Type B pancreatic cell (in vitro differentiated cells): ENCODE measurements around the gene PTCD1. TPM values are rescaled to one million over a fixed set of nuclear protein-coding genes. Genes with fewer than 3 reads are reported as not detected.

Experiments
- DNase-seq: peaks from one replicate; pipeline ENCODE4 v3.0.0; 2021; ENCODE audit warnings: mixed read lengths; ENCODE audit not compliant: unreplicated experiment; ENCODE audit errors: extremely low spot score
- H3K27ac Mint-ChIP-seq: 2 replicates; pipeline ENCODE4 v1.8.0; 2021; ENCODE audit warnings: mild to moderate bottlenecking, mixed read lengths
- H3K27me3 Mint-ChIP-seq: 2 replicates; pipeline ENCODE4 v1.8.0; 2021; ENCODE audit warnings: mixed read lengths
- H3K36me3 Mint-ChIP-seq: 2 replicates; pipeline ENCODE4 v1.8.0; 2021; ENCODE audit warnings: mixed read lengths
- H3K4me1 Mint-ChIP-seq: one replicate; pipeline ENCODE4 v1.8.0; 2021; ENCODE audit warnings: mixed read lengths; ENCODE audit not compliant: unreplicated experiment
- H3K4me3 Mint-ChIP-seq: 2 replicates; pipeline ENCODE4 v1.8.0; 2021; ENCODE audit warnings: mild to moderate bottlenecking, mixed read lengths
- H3K9me3 Mint-ChIP-seq: 2 replicates; pipeline ENCODE4 v1.8.0; 2021; ENCODE audit warnings: mixed read lengths
- CTCF ChIP-seq: fragments of 200-600 bp; sonication (generic); conservative IDR thresholded peaks from 2 replicates; pipeline ENCODE4 v1.5.0; 2021; ENCODE audit warnings: antibody characterized with exemption, mild to moderate bottlenecking
- total RNA-seq: library from RNA; stranded (reverse); gene quantifications from 2 replicates; pipeline ENCODE4 v1.2.1, GENCODE V29; 2021; ENCODE audit warnings: low replicate concordance

PTCD1 gene
- total RNA-seq, 1 donor from 2014 or later: 11.3 TPM

- DNase-seq: no peak
- TF ChIP-seq CTCF: no peak
- no peak overlapping the region for H3K27ac Mint-ChIP-seq
- H3K4me3 Mint-ChIP-seq: no peak overlapping the region
- H3K36me3 Mint-ChIP-seq: no peaks in the 10 kb centered on the region
- H3K27me3 Mint-ChIP-seq: no peaks in the 10 kb centered on the region
- H3K9me3 Mint-ChIP-seq: no peaks in the 10 kb centered on the region
- H3K4me1 Mint-ChIP-seq: peaks cover 5% of the 10 kb centered on the region
These were observed 54.1 kb downstream of the PTCD1 start for GRCh38 chr7:99384523-99384922.

- no peak for DNase-seq
- H3K4me3 Mint-ChIP-seq: no peak overlapping the region
- H3K27me3 Mint-ChIP-seq: no peaks in the 10 kb centered on the region
- H3K36me3 Mint-ChIP-seq: peaks cover 5% of the 10 kb centered on the region
- peaks cover 11% of the 10 kb centered on the region for H3K4me1 Mint-ChIP-seq
- H3K9me3 Mint-ChIP-seq: no peaks in the 10 kb centered on the region
- H3K27ac Mint-ChIP-seq: no peak overlapping the region
- no peak for TF ChIP-seq CTCF
These were observed 54.7 kb downstream of the PTCD1 start for GRCh38 chr7:99383791-99384370.

DNA sequence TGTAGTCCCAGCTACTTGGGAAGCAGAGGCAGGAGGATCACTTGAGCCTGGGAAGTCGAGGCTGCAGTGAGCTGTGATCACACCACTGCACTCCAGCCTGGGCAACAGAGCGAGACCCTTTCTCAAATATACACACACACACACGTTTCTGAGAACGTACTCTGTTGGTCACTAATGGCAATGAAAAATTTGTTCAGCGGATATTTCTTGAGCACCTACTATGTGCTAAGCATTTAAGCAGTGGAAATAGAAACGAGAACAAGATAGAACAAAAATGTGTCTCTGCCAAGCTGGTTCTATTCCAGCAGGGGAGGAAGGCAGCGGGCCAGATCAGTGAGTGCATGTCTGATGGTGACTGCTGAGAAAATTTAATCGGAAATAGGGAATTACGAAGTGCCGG is 55.4 kb downstream of the PTCD1 start:
- Mint-ChIP-seq H3K27me3 (no peaks in the 10 kb centered on the region), H3K27ac (no peak overlapping the region), H3K9me3 (no peaks in the 10 kb centered on the region), H3K4me1 (peaks cover 11% of the 10 kb centered on the region), H3K36me3 (peaks cover 5% of the 10 kb centered on the region), H3K4me3 (no peak overlapping the region)
- no peak for DNase-seq
- TF ChIP-seq CTCF: no peak

DNA sequence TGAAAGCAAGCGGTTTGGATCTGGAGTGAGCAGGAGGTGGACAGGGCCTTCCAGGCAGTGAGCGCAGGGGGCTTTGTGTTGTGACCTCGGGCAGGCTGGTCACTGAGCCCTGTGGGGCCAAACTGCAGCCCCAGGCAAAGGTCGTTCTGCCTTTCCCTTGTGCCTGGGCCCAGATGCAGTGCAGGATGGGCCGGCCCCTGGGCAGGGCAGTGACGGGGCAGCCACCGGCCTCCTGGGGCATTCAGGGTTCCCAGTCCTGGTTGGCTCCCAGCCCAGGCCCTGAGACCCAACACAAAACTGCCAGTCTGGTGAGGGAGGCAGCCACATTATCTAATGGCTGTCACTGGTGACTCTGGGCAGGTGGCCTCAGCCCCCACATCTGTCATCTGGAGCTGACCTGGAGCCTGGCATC is 56.9 kb downstream of the PTCD1 start:
- DNase-seq: no peak
- H3K9me3 Mint-ChIP-seq: no peaks in the 10 kb centered on the region
- no peaks in the 10 kb centered on the region for H3K27me3 Mint-ChIP-seq
- no peak overlapping the region for H3K4me3 Mint-ChIP-seq
- H3K36me3 Mint-ChIP-seq: peaks cover 5% of the 10 kb centered on the region
- no peak for TF ChIP-seq CTCF
- H3K4me1 Mint-ChIP-seq: peaks cover 11% of the 10 kb centered on the region
- no peak overlapping the region for H3K27ac Mint-ChIP-seq

- Mint-ChIP-seq H3K9me3 (no peaks in the 10 kb centered on the region), H3K36me3 (peaks cover 5% of the 10 kb centered on the region), H3K4me3 (no peak overlapping the region), H3K27ac (no peak overlapping the region), H3K27me3 (no peaks in the 10 kb centered on the region), H3K4me1 (peaks cover 11% of the 10 kb centered on the region)
- no peak for TF ChIP-seq CTCF
- DNase-seq: no peak
These were observed 57.6 kb downstream of the PTCD1 start for GRCh38 chr7:99380823-99381663.
